Measurements from ENCODE around the gene RBM5. TPM values are rescaled to one million over a fixed set of nuclear protein-coding genes. Genes with fewer than 3 reads are reported as not detected.

RBM5 gene
- total RNA-seq, 2 donors from 2014 or later: 139 to 308 TPM

DNA sequence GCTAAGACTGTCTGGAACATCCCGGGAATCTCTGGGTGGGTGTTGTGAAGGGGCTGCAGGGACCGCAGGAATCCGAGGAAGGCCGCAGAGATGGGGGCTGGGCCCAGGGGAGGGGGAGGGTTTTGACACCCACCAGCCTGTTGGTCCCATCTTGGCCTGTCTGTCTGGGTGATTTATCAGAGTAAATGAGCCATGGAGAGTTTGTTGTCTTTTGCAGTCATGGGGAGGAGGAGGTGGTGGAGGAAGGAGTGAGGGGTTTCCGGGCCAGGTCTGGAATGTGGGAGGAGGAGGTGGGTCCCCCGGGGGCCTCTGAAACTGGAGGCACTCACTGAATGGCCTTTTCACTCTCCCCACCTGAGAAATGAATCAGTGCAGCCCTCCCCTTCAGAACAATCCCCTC, 77.9 kb downstream of the RBM5 start:
- Histone ChIP-seq H3K9me3 (no peaks in the 10 kb centered on the region), H3K27me3 (no peaks in the 10 kb centered on the region), H3K36me3 (replicated peaks in 1 of 2; ENCODE audit: insufficient read depth in 1 of 2, low read depth in 2 of 2) (no peaks in the 10 kb centered on the region), H3K4me1 (peaks cover 14% of the 10 kb centered on the region), H3K4me3 (no peak overlapping the region), H3K27ac (peak overlapping the region in 2 of 4 donors; percentile 19 to 44)
- 64 to 81% methylated on average over 6 of the region's 6 CpGs for whole genome bisulfite sequencing, 2 donors
- ATAC-seq (no peak), DNase-seq (no peak)
- intact Hi-C loops (cut with DNase I): no loop called here
- TF ChIP-seq, protein P1, sequence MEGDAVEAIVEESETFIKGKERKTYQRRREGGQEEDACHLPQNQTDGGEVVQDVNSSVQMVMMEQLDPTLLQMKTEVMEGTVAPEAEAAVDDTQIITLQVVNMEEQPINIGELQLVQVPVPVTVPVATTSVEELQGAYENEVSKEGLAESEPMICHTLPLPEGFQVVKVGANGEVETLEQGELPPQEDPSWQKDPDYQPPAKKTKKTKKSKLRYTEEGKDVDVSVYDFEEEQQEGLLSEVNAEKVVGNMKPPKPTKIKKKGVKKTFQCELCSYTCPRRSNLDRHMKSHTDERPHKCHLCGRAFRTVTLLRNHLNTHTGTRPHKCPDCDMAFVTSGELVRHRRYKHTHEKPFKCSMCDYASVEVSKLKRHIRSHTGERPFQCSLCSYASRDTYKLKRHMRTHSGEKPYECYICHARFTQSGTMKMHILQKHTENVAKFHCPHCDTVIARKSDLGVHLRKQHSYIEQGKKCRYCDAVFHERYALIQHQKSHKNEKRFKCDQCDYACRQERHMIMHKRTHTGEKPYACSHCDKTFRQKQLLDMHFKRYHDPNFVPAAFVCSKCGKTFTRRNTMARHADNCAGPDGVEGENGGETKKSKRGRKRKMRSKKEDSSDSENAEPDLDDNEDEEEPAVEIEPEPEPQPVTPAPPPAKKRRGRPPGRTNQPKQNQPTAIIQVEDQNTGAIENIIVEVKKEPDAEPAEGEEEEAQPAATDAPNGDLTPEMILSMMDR (IDR thresholded peaks at IDR 0.05): no peak
- TF ChIP-seq POLR2A (IDR thresholded peaks at IDR 0.05): no peak

DNA sequence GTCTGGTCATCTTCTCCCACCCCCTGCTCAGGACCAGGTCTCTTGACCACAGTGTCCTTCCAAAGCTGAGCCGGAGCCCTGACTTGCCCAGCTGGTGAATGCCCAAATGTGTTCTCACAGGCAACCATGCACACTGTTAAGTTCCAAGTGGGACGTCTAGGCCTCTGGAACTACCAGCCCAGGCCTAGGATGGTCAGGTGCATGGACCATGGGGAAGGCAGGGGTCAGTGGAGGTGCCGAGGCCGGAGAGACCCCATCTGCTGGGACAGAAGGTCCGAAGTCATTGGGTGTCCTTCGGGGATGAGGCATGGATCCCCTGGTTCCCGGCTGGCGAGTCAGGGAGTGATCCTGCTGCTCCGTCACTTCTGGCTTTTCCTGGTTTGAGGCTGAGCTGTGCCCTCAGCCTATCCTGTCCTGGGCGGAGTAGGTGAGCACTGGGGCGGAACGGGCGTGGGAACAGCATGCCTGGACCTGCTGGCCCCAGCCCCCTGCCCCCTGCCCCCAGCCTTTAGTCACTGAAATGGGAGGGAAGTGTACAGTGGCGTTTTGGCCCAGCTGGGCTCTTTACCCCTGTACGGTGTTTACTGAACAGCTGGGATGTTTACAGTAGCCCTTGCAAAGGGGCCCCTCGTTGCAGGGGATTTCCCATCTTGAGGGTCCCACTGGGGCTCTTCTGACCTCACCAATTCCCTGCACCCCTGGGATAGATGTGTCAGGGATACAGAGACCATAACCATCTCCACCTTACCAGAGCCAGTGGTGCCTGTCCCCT, 78.5 kb downstream of the RBM5 start:
- H3K27ac ChIP-seq: peak overlapping the region in 1 of 4 donors; percentile 44
- ATAC-seq: no peak

DNA sequence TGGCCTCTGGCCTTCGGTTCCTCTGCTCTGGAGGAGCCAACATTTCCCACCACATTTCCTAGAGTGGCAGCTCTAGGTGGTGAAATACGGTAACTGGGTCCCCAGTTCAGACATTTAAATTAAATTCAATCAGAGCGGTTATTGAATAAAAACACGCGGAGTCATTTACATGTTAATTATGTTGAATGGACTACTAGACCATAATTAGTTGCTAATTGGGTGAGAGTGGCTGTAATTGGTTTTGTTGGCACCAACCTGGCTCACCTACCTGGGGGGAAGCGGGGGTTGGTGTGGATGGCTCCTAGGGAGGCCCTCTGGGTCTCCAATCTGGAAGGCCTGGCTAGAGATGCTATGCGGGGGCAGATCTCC, 79.1 kb downstream of the RBM5 start:
- H3K36me3 ChIP-seq (replicated peaks in 1 of 2; ENCODE audit: insufficient read depth in 1 of 2, low read depth in 2 of 2): no peaks in the 10 kb centered on the region
- no peak for ATAC-seq
- WGBS, 2 donors: 83 to 94% methylated on average over 7 of the region's 7 CpGs
- H3K4me1 ChIP-seq: peaks cover 26% of the 10 kb centered on the region
- no peak for DNase-seq
- no peaks in the 10 kb centered on the region for H3K9me3 ChIP-seq
- no peaks in the 10 kb centered on the region for H3K27me3 ChIP-seq
- intact Hi-C loops (cut with DNase I): no loop called here
- H3K4me3 ChIP-seq: no peak overlapping the region
- TF ChIP-seq, protein P1 (IDR thresholded peaks at IDR 0.05): no peak
- TF ChIP-seq POLR2A (IDR thresholded peaks at IDR 0.05): no peak
- no peak overlapping the region for H3K27ac ChIP-seq

More for the DNA sequence above, 78.5 kb downstream of the RBM5 start:
- Histone ChIP-seq H3K4me3 (no peak overlapping the region), H3K27me3 (no peaks in the 10 kb centered on the region), H3K4me1 (peaks cover 21% of the 10 kb centered on the region), H3K36me3 (replicated peaks in 1 of 2; ENCODE audit: insufficient read depth in 1 of 2, low read depth in 2 of 2) (no peaks in the 10 kb centered on the region), H3K9me3 (no peaks in the 10 kb centered on the region)
- TF ChIP-seq, protein P1 (IDR thresholded peaks at IDR 0.05): no peak
- TF ChIP-seq POLR2A (IDR thresholded peaks at IDR 0.05): no peak
- no peak for DNase-seq
- intact Hi-C loops (cut with DNase I): no loop called here
- WGBS, 2 donors: 63 to 78% methylated on average over 11 to 16 of the region's 16 CpGs

DNA sequence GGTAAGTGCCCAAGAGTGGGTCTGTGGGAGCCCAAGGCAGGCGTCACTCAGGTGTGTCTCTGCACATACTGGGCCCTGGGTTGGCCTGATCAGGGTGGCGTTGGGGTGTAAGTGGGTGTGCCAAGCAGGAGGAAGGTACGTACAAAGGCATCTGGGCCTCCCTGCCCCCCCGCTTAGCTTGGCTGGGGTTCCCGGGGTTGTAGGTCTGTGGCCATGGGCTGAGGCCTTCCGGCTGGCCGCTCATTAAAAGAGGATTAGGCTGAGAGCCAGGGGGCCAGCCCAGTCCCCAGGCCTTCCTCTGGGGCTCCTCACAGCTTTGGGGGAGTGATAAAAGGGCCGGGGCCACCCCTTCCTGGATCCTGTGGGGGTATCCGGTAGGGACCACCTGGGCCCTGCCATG, 79.7 kb downstream of the RBM5 start:
- ATAC-seq: no peak
- Histone ChIP-seq H3K9me3 (no peaks in the 10 kb centered on the region), H3K27ac (peak overlapping the region in 1 of 4 donors; percentile 15), H3K4me1 (peaks cover 28% of the 10 kb centered on the region), H3K36me3 (replicated peaks in 1 of 2; ENCODE audit: insufficient read depth in 1 of 2, low read depth in 2 of 2) (no peaks in the 10 kb centered on the region), H3K27me3 (no peaks in the 10 kb centered on the region), H3K4me3 (no peak overlapping the region)
- no peak for DNase-seq
- no peak for TF ChIP-seq POLR2A (IDR thresholded peaks at IDR 0.05)
- TF ChIP-seq, protein P1 (IDR thresholded peaks at IDR 0.05): no peak
- intact Hi-C loops (cut with DNase I): no loop called here
- whole genome bisulfite sequencing, 2 donors: 72 to 77% methylated on average over 4 to 9 of the region's 9 CpGs

Other genes starting within 250 kb of the RBM5 start
- gene TRAIP, start 232.4 kb upstream of the RBM5 start, total RNA-seq: 1 to 10 TPM; 1.8 to 3.6 TPM
- not detected for gene CAMKV, start 219.0 kb upstream of the RBM5 start, total RNA-seq
- 10 to 100 TPM; 10.4 to 12.2 TPM for gene MST1R, start 185.0 kb upstream of the RBM5 start, total RNA-seq
- gene MON1A, start 159.1 kb upstream of the RBM5 start, total RNA-seq: 10 to 100 TPM in 1 of 2 donors, 1 to 10 TPM in 1; 4.9 to 13.5 TPM
- 100 to 1,000 TPM; 123 to 146 TPM for gene RBM6, start 148.8 kb upstream of the RBM5 start, total RNA-seq
- 10 to 100 TPM in 1 of 2 donors, 1 to 10 TPM in 1; 5.2 to 25.4 TPM for gene SEMA3F, start 66.4 kb downstream of the RBM5 start, total RNA-seq
- gene GNAT1, start 102.7 kb downstream of the RBM5 start, total RNA-seq: not detected
- gene SLC38A3, start 116.4 kb downstream of the RBM5 start, total RNA-seq: 10 to 100 TPM in 1 of 2 donors, 1 to 10 TPM in 1; 4.6 to 48.0 TPM
- 10 to 100 TPM; 46.2 to 53.7 TPM for gene GNAI2, start 147.3 kb downstream of the RBM5 start, total RNA-seq
- 100 to 1,000 TPM in 1 of 2 donors, 10 to 100 TPM in 1; 71.1 to 116 TPM for gene SEMA3B, start 180.2 kb downstream of the RBM5 start, total RNA-seq
- not detected for gene LSMEM2, start 190.2 kb downstream of the RBM5 start, total RNA-seq
- gene IFRD2, start 203.5 kb downstream of the RBM5 start, total RNA-seq: 100 to 1,000 TPM in 1 of 2 donors, 10 to 100 TPM in 1; 75.8 to 103 TPM
- gene HYAL3, start 210.5 kb downstream of the RBM5 start, total RNA-seq: 1 to 10 TPM in 1 of 2 donors, under 1 TPM in 1; 0.99 to 2.3 TPM
- 10 to 100 TPM in 1 of 2 donors, 1 to 10 TPM in 1; 4.4 to 11.2 TPM for gene NAA80, start 210.5 kb downstream of the RBM5 start, total RNA-seq
- 10 to 100 TPM; 13.0 to 20.4 TPM for gene HYAL1, start 214.7 kb downstream of the RBM5 start, total RNA-seq
- 10 to 100 TPM; 35.6 to 48.3 TPM for gene HYAL2, start 233.8 kb downstream of the RBM5 start, total RNA-seq
- gene TUSC2, start 239.3 kb downstream of the RBM5 start, total RNA-seq: 10 to 100 TPM; 12.9 to 31.6 TPM